ENCODE measurements around the gene RIGI.

The RIGI gene

DNA sequence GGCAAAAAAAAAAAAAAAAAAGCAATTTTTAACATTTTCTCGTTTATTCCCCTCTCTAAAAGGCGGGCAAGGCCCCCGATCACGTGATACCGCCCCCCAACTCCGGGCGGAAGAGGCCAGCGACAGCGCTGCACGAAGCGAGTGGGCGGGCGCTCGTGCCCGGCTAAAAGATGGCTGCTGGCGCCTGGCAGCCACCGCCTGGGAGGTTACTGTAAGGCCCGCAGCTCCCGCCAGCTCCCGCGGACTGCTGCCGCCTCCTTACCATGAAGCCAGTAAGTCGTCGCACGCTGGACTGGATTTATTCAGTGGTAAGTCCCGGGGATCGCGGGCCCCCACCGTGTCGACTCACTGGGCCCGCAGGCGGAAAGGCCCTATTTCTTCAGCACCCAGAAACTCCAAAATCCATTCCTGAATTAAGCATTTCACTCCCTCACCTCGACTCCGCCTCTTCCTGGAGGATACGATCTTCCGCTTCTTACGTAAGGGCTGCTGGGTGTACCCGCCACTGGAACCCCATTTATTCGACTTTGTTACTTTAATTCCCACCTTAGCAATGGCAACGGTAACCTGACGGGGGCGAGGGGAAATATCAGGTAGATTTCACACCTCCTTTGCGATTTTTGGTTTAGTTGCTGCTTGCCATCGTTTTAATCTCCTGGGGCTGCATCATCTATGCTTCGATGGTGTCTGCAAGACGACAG is 26.3 kb upstream of the RIGI start, which contains the start of the genes SMIM27 and TOPORS:
TSS of gene SMIM27 (plus strand) at position 156 of the 701 bp plus-strand sequence. CDS start at position 264, 108 bp downstream.
TSS of gene TOPORS (minus strand) at position 415 of the 701 bp plus-strand sequence. CDS start at position 265, 150 bp downstream.
- no peak for TF ChIP-seq ISL1 (CRISPR knock-in tag; IDR thresholded peaks at IDR 0.05)
- TF ChIP-seq CSDC2 (CRISPR knock-in tag; IDR thresholded peaks at IDR 0.05), result peak; percentile 64; the same call in 1 of the 2 replicates
- no peak for TF ChIP-seq ZFP30 (CRISPR knock-in tag; IDR thresholded peaks at IDR 0.05)
- peak; percentile 61; the same call in 1 of the 2 replicates for TF ChIP-seq ZFP3 (CRISPR knock-in tag; IDR thresholded peaks at IDR 0.05)
- TF ChIP-seq, protein P1, sequence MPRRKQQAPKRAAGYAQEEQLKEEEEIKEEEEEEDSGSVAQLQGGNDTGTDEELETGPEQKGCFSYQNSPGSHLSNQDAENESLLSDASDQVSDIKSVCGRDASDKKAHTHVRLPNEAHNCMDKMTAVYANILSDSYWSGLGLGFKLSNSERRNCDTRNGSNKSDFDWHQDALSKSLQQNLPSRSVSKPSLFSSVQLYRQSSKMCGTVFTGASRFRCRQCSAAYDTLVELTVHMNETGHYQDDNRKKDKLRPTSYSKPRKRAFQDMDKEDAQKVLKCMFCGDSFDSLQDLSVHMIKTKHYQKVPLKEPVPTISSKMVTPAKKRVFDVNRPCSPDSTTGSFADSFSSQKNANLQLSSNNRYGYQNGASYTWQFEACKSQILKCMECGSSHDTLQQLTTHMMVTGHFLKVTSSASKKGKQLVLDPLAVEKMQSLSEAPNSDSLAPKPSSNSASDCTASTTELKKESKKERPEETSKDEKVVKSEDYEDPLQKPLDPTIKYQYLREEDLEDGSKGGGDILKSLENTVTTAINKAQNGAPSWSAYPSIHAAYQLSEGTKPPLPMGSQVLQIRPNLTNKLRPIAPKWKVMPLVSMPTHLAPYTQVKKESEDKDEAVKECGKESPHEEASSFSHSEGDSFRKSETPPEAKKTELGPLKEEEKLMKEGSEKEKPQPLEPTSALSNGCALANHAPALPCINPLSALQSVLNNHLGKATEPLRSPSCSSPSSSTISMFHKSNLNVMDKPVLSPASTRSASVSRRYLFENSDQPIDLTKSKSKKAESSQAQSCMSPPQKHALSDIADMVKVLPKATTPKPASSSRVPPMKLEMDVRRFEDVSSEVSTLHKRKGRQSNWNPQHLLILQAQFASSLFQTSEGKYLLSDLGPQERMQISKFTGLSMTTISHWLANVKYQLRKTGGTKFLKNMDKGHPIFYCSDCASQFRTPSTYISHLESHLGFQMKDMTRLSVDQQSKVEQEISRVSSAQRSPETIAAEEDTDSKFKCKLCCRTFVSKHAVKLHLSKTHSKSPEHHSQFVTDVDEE (CRISPR knock-in tag; IDR thresholded peaks at IDR 0.05), result peak; percentile 73; the same call in 1 of the 2 replicates
- TF ChIP-seq, protein P2, sequence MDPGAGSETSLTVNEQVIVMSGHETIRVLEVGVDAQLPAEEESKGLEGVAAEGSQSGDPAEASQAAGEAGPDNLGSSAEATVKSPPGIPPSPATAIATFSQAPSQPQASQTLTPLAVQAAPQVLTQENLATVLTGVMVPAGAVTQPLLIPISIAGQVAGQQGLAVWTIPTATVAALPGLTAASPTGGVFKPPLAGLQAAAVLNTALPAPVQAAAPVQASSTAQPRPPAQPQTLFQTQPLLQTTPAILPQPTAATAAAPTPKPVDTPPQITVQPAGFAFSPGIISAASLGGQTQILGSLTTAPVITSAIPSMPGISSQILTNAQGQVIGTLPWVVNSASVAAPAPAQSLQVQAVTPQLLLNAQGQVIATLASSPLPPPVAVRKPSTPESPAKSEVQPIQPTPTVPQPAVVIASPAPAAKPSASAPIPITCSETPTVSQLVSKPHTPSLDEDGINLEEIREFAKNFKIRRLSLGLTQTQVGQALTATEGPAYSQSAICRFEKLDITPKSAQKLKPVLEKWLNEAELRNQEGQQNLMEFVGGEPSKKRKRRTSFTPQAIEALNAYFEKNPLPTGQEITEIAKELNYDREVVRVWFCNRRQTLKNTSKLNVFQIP (CRISPR knock-in tag; IDR thresholded peaks at IDR 0.05; ENCODE audit: borderline replicate concordance, low read depth), result 0 out of 2 replicates have a peak, but pooled peaks have one; percentile 38
- ATAC-seq, result peak; percentile 88

DNA sequence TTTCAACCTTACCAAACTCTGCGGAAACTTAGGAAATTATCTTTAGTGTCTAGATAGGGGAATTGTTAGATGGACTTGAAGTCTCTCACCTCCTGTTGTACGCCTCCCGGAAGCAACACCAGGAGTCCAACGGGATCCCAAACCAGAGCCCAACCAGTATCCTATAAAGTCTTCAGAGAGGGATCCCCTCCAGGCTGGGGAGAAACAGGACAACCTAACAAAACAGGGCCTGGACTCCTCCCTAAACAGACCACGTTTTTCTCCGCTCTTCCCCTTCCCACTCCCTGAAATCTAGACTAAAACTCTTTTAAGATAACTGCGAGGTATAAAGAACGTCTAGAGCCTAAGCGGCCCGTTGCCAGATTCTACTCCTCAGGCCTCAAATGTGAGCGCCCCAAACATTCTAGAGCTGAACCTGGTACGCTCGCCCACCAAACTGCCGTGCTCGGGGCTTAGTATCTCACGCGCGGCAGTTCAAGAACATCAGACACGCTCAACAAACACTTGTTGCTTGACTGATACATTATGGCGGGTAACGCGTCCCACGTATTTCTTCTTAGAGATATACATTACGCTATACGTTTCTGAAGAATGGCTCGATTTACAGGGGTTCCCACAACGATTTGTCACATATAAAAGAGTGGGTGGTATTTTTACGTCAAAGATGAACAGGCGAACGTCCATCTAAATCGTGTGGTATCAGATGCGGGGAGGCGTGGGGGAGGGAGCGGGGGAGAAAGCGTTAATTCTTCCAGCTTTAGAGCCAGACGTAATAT is 25.5 kb upstream of the RIGI start:
- peak; percentile 33 for ATAC-seq

More for the DNA sequence above, 25.5 kb upstream of the RIGI start:
- TF ChIP-seq TOX (CRISPR knock-in tag; IDR thresholded peaks at IDR 0.05; ENCODE audit: borderline replicate concordance) (no peak), ZNF70 (CRISPR knock-in tag; IDR thresholded peaks at IDR 0.05) (no peak), ZC3H10 (CRISPR knock-in tag; IDR thresholded peaks at IDR 0.05) (no peak), ZNF565 (CRISPR knock-in tag; conservative IDR thresholded peaks at IDR 0.05; ENCODE audit: low read depth) (no peak), RARB (CRISPR knock-in tag; IDR thresholded peaks at IDR 0.05) (no peak), ESRRG (CRISPR knock-in tag; IDR thresholded peaks at IDR 0.05) (no peak), ARNTL (CRISPR knock-in tag; IDR thresholded peaks at IDR 0.05; ENCODE audit: borderline replicate concordance, low read depth) (no peak), OSR1 (CRISPR knock-in tag; IDR thresholded peaks at IDR 0.05) (no peak), BACH2 (CRISPR knock-in tag; IDR thresholded peaks at IDR 0.05; ENCODE audit: borderline replicate concordance) (no peak), ISL1 (CRISPR knock-in tag; IDR thresholded peaks at IDR 0.05) (no peak), SNAI2 (CRISPR knock-in tag; IDR thresholded peaks at IDR 0.05) (no peak), GLIS3 (CRISPR knock-in tag; IDR thresholded peaks at IDR 0.05) (no peak), ZNF8 (CRISPR knock-in tag; IDR thresholded peaks at IDR 0.05) (no peak)
- TF ChIP-seq, protein P1 (CRISPR knock-in tag; IDR thresholded peaks at IDR 0.05), result no peak
- TF ChIP-seq, protein P3, sequence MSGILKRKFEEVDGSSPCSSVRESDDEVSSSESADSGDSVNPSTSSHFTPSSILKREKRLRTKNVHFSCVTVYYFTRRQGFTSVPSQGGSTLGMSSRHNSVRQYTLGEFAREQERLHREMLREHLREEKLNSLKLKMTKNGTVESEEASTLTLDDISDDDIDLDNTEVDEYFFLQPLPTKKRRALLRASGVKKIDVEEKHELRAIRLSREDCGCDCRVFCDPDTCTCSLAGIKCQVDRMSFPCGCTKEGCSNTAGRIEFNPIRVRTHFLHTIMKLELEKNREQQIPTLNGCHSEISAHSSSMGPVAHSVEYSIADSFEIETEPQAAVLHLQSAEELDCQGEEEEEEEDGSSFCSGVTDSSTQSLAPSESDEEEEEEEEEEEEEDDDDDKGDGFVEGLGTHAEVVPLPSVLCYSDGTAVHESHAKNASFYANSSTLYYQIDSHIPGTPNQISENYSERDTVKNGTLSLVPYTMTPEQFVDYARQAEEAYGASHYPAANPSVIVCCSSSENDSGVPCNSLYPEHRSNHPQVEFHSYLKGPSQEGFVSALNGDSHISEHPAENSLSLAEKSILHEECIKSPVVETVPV (CRISPR knock-in tag; IDR thresholded peaks at IDR 0.05), result no peak
- TF ChIP-seq, protein P4, sequence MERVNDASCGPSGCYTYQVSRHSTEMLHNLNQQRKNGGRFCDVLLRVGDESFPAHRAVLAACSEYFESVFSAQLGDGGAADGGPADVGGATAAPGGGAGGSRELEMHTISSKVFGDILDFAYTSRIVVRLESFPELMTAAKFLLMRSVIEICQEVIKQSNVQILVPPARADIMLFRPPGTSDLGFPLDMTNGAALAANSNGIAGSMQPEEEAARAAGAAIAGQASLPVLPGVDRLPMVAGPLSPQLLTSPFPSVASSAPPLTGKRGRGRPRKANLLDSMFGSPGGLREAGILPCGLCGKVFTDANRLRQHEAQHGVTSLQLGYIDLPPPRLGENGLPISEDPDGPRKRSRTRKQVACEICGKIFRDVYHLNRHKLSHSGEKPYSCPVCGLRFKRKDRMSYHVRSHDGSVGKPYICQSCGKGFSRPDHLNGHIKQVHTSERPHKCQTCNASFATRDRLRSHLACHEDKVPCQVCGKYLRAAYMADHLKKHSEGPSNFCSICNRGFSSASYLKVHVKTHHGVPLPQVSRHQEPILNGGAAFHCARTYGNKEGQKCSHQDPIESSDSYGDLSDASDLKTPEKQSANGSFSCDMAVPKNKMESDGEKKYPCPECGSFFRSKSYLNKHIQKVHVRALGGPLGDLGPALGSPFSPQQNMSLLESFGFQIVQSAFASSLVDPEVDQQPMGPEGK (CRISPR knock-in tag; IDR thresholded peaks at IDR 0.05; ENCODE audit: borderline replicate concordance), result no peak
- TF ChIP-seq, protein P2 (CRISPR knock-in tag; IDR thresholded peaks at IDR 0.05; ENCODE audit: borderline replicate concordance, low read depth), result no peak

Measured in SK-N-SH treated with all-trans-retinoic acid at 6 μM for 48 hours (cell line).